Head of caudate nucleus (tissue), 42 donors: ENCODE data around the gene SLC12A7.

Experiments
- DNase-seq, 42 donors: peaks; one replicate each; pipeline versions ENCODE4 v3.0.0 to v3.0.0-alpha.2; 2020 to 2021; ENCODE audit warnings: mixed read lengths in 7 of 42
- intact Hi-C: fragments of 100-400 bp; cut with DNase I; formaldehyde crosslinking; loops from one replicate; pipeline ENCODE4 v1.15.0; 2022

The SLC12A7 gene

DNA sequence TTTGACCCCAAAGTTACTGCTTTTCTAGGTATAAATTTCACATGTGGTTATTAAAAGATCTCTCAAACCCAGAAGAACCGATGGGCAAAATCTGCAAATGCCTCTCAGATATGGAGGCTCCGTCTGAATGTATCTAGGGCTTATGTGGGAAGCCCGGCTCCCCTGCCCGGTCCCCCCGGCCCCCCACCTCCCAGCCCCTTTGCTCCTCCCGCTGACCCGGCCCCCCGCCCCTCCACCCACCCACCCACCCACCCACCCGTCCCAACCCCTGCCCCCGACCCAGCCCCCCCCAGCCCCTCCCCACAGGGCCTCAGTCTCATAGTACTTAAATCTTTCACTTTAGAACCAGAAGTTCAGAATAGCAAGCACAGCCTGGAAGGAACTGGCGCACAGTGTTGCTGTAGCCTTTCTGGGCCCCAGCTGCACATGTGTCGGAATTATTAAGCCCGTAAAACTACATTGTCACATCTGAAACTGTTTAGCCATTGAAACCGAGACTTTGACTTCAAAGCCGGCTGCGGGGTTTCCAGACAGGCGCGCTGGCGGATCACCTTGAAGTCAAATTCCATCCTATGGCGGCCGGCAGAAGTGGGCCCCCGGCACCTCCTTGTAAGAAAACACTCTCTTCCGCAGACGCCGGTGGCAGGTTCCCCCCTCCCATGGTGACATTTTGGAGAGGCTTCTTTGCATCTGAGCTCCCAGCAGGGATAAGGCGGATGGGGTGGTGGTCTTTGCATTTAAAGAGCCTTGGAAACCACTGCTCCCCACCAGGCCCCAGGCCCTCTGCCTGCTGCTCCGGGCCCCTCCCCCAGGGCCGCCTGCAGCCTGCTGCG, 90.5 kb downstream of the SLC12A7 start:
- intact Hi-C loops: no loop called here
- peak in 4 of 42 donors; percentile 1 to 32 (median 2) for DNase-seq

DNA sequence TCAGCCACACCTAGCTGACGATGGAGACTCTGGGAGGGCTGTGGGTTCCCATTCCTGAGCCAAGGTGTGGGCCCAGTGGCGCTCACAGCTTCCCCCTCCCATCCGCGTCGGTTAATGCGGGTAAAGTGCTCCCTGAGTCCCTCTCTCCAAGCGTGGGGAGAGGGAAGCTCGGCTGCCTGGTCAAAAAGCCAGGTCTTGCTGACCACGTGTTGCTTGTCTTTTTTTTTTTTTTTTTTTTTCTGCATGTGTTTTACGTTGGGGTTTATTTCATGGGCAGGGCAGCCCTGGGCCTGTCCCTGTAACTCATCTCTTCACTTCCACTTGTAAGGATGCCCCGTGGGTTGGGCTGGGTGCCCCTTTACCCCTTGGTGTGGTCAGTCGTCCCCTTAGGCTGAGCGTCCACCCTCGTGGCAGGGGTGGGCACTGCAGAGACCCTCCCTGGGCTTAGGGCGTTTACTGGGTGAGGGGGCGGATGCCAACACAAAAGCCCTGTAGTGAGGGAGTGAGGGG, 91.4 kb downstream of the SLC12A7 start:
- peak in 3 of 42 donors; percentile 2 to 30 (median 3) for DNase-seq
- intact Hi-C loops: no loop called here

DNA sequence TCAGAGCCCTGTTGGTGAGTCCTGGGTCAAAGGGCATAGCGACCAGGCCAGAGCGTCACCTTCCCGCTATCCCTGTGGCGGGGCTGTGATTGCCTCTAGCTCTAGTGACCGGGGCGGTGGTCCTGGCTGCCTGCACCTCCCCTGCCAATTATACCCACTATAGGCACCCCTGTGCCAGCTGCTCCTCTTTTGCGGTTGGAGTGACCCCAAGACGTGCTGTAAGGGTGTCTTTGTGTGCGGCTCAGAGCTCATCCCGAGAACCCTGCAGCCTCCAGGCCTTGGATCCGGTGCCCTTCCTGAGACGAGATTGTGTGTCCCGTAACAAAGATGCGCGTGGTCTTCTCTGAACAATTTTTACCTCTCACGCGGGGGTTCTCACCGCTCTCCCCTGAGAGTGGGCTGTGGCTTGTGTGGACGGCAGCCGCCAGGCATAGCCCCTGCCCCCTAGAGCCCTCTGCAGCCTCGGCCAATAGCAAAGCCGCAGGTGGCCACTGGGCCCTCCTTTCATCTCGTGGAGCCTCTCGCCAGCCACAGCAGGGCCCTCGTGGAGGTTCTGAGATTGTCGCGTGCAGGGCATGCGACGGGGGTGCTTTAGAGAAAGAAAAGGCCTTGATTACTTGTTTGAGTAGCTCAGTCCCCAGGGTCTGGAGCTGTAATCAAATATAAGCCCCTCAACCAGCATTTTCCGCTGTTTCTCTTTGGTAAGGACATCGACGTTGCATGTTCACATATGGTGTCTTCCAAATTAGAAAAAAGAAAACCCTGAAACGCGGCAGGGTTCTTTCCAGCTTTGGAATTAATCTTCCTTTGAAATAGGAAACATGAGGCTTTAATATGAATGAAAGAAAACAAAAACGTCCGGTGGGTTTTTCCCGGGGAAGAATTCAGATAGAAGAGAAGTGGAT, 92.6 kb downstream of the SLC12A7 start:
- intact Hi-C loops: no loop called here
- DNase-seq: peak in 1 of 42 donors; percentile 3

DNA sequence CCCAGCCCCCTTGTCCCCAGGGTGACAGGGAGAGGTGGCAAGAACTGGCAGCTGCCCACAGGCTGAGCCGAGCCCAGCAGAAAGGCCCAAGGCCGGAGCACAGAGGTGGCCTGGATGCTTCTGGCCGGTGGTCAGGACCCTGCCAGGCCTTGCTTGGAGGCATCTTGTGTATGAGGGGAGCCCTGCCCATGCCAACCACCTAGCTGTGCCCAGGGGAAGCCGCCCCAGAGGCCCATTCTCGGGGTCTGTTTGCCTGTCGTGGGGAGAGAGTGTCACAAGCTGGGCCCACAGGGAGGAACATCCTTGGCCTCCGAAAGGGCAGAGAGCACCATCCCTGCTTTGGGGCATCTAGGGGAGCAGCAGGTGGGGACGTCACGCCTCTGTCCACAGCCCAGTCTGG, 93.3 kb downstream of the SLC12A7 start:
- intact Hi-C loops: no loop called here
- DNase-seq: no peak

- DNase-seq: no peak
- intact Hi-C loops: no loop called here
Observed at GRCh38 chr5:1017691-1018455, 94.0 kb downstream of the SLC12A7 start.

GRCh38 chr5:1017056-1017455, 94.8 kb downstream of the SLC12A7 start:
- intact Hi-C loops: no loop called here
- no peak for DNase-seq

DNA sequence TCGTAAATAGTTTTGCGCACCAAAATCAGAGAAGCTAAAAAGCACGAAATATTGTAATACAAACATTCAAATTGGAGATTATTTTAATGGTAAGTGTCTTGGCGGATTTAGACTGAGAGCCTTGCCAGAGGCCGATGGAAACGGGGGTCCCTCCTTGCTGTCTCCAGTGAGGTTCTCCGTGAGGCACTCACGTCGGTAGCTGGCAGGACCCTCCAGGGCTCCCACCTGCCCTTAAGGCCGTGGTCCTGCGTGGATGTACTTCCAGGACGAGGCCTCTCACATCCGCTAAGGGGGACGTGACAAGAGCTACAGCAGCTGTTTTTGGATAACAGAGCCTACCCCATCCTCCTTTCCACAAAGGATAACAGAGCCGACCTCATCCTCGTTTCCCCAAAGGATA, 95.4 kb downstream of the SLC12A7 start:
- no peak for DNase-seq
- intact Hi-C loops: no loop called here

DNA sequence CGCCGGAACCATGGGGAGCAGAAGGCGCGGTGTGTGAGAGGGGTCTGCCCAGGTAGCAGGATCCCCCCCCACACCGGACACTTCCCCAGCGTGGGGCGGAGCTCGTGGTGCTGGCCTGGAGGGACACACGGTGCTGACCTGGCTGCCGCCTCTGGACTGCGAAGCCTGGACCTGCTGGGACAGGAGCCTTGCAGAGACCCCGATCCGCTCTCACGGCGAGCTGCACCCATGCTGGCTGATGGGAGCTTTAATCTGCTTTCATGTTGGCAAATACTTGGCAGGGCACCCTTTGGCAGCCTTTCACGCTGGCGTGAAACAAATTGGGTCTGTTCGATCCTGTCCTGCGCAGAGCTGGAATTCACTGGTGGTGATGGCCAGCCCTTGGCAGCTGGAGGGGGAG, 95.8 kb downstream of the SLC12A7 start:
- DNase-seq: peak in 39 of 42 donors; percentile 21 to 77 (median 51)
- intact Hi-C loops: no loop called here

GRCh38 chr5:1015507-1015906, 96.4 kb downstream of the SLC12A7 start:
- no peak for DNase-seq
- intact Hi-C loops: no loop called here

GRCh38 chr5:1014781-1015221, 97.1 kb downstream of the SLC12A7 start:
- no peak for DNase-seq
- intact Hi-C loops: no loop called here

GRCh38 chr5:1014346-1014745, 97.5 kb downstream of the SLC12A7 start:
- DNase-seq: no peak
- intact Hi-C loops: no loop called here

DNA sequence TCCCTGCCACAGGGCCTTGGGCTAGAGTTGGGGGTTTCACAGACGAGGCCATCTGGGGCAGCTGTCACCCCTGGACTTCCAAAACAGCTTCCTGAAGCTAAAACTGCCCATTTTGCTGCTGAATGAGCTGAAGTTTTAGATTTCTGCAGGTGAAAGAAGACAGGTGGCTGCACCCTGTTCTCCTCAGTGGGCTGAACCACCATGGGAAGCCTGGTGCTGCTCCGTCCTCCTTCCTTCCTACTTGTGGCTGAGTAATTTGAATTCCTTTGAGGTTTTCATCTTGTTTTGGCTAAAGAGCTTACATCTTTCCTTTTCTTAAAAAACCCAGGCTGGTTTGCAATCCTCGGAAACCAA, 97.9 kb downstream of the SLC12A7 start:
- intact Hi-C loops: no loop called here
- no peak for DNase-seq

GRCh38 chr5:1013238-1013947, 98.5 kb downstream of the SLC12A7 start:
- no peak for DNase-seq
- intact Hi-C loops: no loop called here

DNA sequence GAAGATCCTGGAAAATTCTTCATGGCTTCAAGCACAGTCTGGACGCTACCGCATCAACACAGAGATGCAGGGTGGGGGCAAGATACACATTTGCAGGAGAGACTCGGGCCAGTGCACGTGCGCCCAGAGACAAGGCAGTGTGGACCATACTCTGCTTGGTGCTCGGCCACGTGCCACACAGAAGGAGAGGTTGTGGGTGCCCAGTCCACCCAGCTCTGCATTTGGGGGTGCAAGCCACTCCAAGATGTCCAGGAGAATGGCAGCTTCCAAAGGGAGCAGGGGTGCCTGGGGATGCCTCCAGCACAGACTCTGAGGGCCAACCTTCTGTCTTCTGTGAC, 99.0 kb downstream of the SLC12A7 start:
- DNase-seq: peak in 1 of 42 donors; percentile 1
- intact Hi-C loops: no loop called here

DNA sequence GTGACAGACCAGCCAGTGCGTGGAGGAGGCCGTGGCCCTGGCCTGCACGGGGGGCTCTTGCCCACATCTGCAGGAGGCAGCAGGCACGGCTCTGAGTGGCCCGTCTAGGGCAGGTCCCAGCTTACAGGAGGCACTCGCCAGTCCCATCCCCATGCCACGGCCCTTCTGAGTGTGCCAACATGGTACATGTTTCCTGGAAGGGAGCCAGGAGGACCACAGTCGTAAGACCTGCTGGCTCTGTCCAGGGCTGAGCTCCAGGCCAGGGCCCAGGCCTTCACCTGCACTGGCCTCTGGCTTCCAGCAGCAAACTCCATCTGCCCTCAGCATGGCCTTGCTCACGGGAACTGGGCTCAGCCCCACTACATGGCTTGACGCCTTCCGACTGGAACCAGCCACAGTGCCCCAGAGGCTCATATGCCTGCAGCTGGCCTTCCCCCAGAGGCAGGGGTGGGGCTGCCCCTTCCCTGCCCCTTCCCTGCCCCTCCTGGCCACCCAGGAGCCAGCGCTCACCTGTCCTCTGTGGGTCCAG, 99.5 kb downstream of the SLC12A7 start:
- DNase-seq: peak in 4 of 42 donors; percentile 1 to 12 (median 2)
- intact Hi-C loops: no loop called here

DNA sequence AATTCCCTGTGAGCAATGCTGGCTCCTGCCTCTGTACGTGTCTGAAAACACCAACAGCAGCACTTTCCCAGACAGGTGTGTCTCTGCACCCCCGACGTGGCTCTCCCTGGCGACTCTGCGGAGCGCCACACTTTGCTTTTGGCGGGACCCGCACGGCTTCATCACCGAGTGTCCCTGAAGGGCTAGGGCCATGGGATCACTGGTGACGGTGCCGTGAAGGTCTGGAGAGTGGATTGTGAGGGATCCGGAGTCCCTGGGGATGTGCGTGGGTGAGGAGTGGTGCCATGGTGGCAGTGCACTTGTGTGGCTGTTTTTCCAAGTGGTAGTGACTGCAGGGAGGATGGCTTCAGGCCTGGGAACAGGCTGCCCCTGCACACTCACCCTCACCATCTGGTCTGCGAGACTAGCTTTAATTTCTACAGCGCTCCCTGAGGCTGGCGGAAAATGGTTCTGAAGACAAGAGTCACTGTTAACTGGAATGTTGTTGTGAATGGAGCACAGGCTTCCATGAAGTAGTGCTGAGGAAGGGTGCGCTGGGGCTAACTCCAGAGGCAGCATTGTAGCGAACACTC, 100.0 kb downstream of the SLC12A7 start:
- DNase-seq: peak in 5 of 42 donors; percentile 0 to 16 (median 1)
- intact Hi-C loops: no loop called here

- intact Hi-C loops: no loop called here
- DNase-seq: peak in 7 of 42 donors; percentile 2 to 25 (median 5)
Observed at GRCh38 chr5:1011226-1011631, 100.6 kb downstream of the SLC12A7 start.

- intact Hi-C loops: no loop called here
- peak in 14 of 42 donors; percentile 0 to 35 (median 6) for DNase-seq
Observed at GRCh38 chr5:1010641-1011046, 101.2 kb downstream of the SLC12A7 start.
